Testis (tissue), 5 donors: ENCODE measurements around the gene RBM11. TPM values are rescaled to one million over a fixed set of nuclear protein-coding genes. Genes with fewer than 3 reads are reported as not detected.
A peak's percentile ranks its signal among the peaks of the same experiment; 100 is the strongest.
"Not testable (repeated sequence)": the region's sequence is repeated elsewhere in the genome, so short reads cannot be mapped to it uniquely, and the experiment has no call there.

Experiments
- DNase-seq: peaks from one replicate; pipeline ENCODE4 v3.0.0-alpha.2; 2019
- H3K27ac ChIP-seq, 2 donors: fragments of 200-600 bp; sonication (generic); one replicate each; pipeline ENCODE4 v1.5.1; 2019
- H3K27me3 ChIP-seq: fragments of 200-600 bp; sonication (generic); one replicate; pipeline ENCODE4 v1.5.1; 2019
- H3K36me3 ChIP-seq: fragments of 200-600 bp; sonication (generic); one replicate; pipeline ENCODE4 v1.5.1; 2017; ENCODE audit warnings: low read depth; ENCODE audit errors: missing control alignments
- H3K4me1 ChIP-seq: fragments of 200-600 bp; sonication (generic); one replicate; pipeline ENCODE4 v1.5.1; 2019
- H3K4me3 ChIP-seq, 2 donors: fragments of 200-600 bp; sonication (generic); one replicate each; pipeline ENCODE4 v1.5.1; 2017 to 2019
- H3K9me3 ChIP-seq: fragments of 200-600 bp; sonication (generic); one replicate; pipeline ENCODE4 v1.5.1; 2017
- POLR2A ChIP-seq: fragments of 450-650 bp; IDR thresholded peaks from one replicate; pipeline ENCODE4 v1.6.1; 2017; ENCODE audit warnings: antibody characterized with exemption, mild to moderate bottlenecking, moderate library complexity
- WGBS, 2 donors: methylation state at CpG; one replicate each; pipeline ENCODE4 v1.1.5; 2018; 5-methylcytosine and 5-hydroxymethylcytosine counted together
- intact Hi-C: fragments of 100-400 bp; cut with DNase I; formaldehyde crosslinking; loops from one replicate; pipeline ENCODE4 v1.15.1; 2023; ENCODE audit warnings: low total_unique reads
- long read RNA-seq, 2 donors: transcript quantifications; one replicate each; lab custom pipeline, GENCODE V29; 2026
- polyA plus RNA-seq: library from polyadenylated mRNA; stranded (reverse); fragments of 350-450 nt; fragmentation: Illumina TruSeq; extraction: RNeasy Lipid Tissue Mini Kit (QIAGEN cat#74804); gene quantifications from one replicate; pipeline ENCODE4 v1.2.3, GENCODE V29; 2014; ENCODE audit warnings: low read depth, low replicate concordance; ENCODE audit not compliant: insufficient read depth
- total RNA-seq, 2 donors: library from RNA; depleted of rRNA; stranded (reverse); fragments of >200 nt; gene quantifications; one replicate each; pipeline ENCODE4 v1.2.3, GENCODE V29; 2016
- TF ChIP-seq, protein P1 (sequence below), 3 experiments: fragments of 450-650 bp in 2 of 3; fragments of 200-600 bp in 1 of 3; sonication (generic) in 1 of 3; IDR thresholded peaks; one replicate each; pipeline ENCODE4 v1.5.1; 2016 to 2019; ENCODE audit warnings: antibody characterized with exemption in 3 of 3, mild to moderate bottlenecking in 2 of 3, moderate library complexity in 1 of 3

The RBM11 gene
- total RNA-seq (1 to 10 TPM; 5.1 to 5.3 TPM), polyA plus RNA-seq (10.2 TPM)
- long read RNA-seq, donor 1, partial matches to known transcripts: 0 of 2 reads
- long read RNA-seq, donor 1, other reads (novel, unspliced or antisense): 0 of 2 reads
- long read RNA-seq, donor 2, partial matches to known transcripts: 0 of 1 reads
- long read RNA-seq, donor 2, other reads (novel, unspliced or antisense): 0 of 1 reads

GRCh38 chr21:14215971-14216641, at the start of gene RBM11:
TSS of gene RBM11 (plus strand) at chr21:14216157. CDS start at chr21:14216187, 30 bp downstream.
- H3K27ac ChIP-seq: peak within 1 kb of the TSS; percentile 33 to 69
- intact Hi-C loops: no loop called here
- no peaks in the 10 kb centered on the region for H3K9me3 ChIP-seq
- H3K36me3 ChIP-seq: no peaks in the 10 kb centered on the region
- no peaks in the 10 kb centered on the region for H3K27me3 ChIP-seq
- TF ChIP-seq, protein P1, sequence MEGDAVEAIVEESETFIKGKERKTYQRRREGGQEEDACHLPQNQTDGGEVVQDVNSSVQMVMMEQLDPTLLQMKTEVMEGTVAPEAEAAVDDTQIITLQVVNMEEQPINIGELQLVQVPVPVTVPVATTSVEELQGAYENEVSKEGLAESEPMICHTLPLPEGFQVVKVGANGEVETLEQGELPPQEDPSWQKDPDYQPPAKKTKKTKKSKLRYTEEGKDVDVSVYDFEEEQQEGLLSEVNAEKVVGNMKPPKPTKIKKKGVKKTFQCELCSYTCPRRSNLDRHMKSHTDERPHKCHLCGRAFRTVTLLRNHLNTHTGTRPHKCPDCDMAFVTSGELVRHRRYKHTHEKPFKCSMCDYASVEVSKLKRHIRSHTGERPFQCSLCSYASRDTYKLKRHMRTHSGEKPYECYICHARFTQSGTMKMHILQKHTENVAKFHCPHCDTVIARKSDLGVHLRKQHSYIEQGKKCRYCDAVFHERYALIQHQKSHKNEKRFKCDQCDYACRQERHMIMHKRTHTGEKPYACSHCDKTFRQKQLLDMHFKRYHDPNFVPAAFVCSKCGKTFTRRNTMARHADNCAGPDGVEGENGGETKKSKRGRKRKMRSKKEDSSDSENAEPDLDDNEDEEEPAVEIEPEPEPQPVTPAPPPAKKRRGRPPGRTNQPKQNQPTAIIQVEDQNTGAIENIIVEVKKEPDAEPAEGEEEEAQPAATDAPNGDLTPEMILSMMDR (IDR thresholded peaks at IDR 0.05): no peak
- TF ChIP-seq POLR2A: no peak
- no peaks in the 10 kb centered on the region for H3K4me1 ChIP-seq
- peak within 1 kb of the TSS; percentile 72 to 88 for H3K4me3 ChIP-seq
- WGBS, 2 donors: 0 to 1% methylated on average over 34 to 55 of the region's 55 CpGs
- DNase-seq: peak; percentile 93

- intact Hi-C loops: not testable (repeated sequence)
- WGBS, 2 donors: 89 to 90% methylated on average over 16 of the region's 16 CpGs
These were observed 49.3 kb upstream of the RBM11 start for GRCh38 chr21:14166463-14167223.

DNA sequence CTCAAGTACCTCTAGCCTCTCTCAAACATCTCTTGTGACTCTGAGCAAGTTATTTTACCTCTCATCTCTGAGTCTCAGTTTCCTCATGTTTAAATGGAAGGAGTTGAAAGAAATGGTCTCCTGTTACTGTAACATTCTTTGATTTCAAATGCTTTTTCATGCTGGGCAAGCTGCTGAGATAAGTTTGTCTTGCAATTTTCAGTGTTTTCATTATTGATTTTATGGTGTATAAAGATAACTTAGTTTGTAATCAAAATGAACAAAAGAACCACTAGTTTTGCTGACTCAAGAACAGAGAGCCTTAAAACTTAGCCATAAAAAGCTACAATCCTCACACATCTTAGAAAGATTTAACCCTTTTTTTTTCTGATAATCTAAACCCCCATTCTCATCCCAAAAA, 9.7 kb upstream of the RBM11 start:
- TF ChIP-seq POLR2A: no peak
- TF ChIP-seq, protein P1 (IDR thresholded peaks at IDR 0.05): no peak
- Histone ChIP-seq H3K36me3 (no peaks in the 10 kb centered on the region), H3K27me3 (no peaks in the 10 kb centered on the region), H3K27ac (no peak overlapping the region), H3K9me3 (no peaks in the 10 kb centered on the region), H3K4me1 (no peaks in the 10 kb centered on the region), H3K4me3 (no peak overlapping the region)
- DNase-seq: no peak
- intact Hi-C loops: no loop called here

More at GRCh38 chr21:14166463-14167223, 49.3 kb upstream of the RBM11 start:
- H3K27me3 ChIP-seq, H3K9me3 ChIP-seq, H3K27ac ChIP-seq, H3K4me3 ChIP-seq, DNase-seq, H3K36me3 ChIP-seq, H3K4me1 ChIP-seq: not testable (repeated sequence)

- H3K4me1 ChIP-seq: no peaks in the 10 kb centered on the region
- WGBS, 2 donors: 45 to 84% methylated on average over 1 of the region's 1 CpG
- intact Hi-C loops: no loop called here
- H3K27ac ChIP-seq: no peak within 1 kb of the TSS
- no peak within 1 kb of the TSS for H3K4me3 ChIP-seq
- H3K36me3 ChIP-seq: no peaks in the 10 kb centered on the region
- no peaks in the 10 kb centered on the region for H3K9me3 ChIP-seq
- DNase-seq: no peak
- no peaks in the 10 kb centered on the region for H3K27me3 ChIP-seq
- TF ChIP-seq, protein P1 (IDR thresholded peaks at IDR 0.05): no peak
- TF ChIP-seq POLR2A: no peak
These were observed 5.2 kb upstream of the RBM11 start, which contains the start of gene LIPI for GRCh38 chr21:14210738-14211137. TSS of gene LIPI (minus strand) at chr21:14210955. CDS start at chr21:14210845, 110 bp downstream.

DNA sequence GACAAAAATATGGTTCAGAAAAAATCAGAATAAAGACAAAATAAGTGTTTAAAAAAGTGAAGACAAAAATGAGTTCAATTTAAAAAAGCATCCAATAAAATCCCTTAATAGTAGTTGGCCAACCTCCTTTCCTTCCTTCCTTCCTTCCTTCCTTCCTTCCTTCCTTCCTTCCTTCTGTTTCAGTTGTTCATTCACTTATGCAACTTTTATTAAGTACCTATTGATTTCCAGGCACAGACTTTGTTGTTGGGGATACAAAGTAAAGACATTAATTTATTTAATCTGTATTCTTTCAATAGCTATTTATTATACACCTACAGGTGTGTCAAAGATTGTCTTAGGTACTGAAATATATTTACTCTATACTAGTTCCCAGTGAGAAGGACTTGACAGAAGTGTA, 2.8 kb upstream of the RBM11 start:
- intact Hi-C loops: no loop called here
- no peak for DNase-seq
- Histone ChIP-seq H3K27ac (no peak overlapping the region), H3K4me3 (no peak overlapping the region), H3K4me1 (no peaks in the 10 kb centered on the region), H3K27me3 (no peaks in the 10 kb centered on the region), H3K36me3 (no peaks in the 10 kb centered on the region), H3K9me3 (no peaks in the 10 kb centered on the region)
- TF ChIP-seq POLR2A: no peak
- TF ChIP-seq, protein P1 (IDR thresholded peaks at IDR 0.05): no peak
